ENCODE results near the gene PRAC1.

The PRAC1 gene

DNA sequence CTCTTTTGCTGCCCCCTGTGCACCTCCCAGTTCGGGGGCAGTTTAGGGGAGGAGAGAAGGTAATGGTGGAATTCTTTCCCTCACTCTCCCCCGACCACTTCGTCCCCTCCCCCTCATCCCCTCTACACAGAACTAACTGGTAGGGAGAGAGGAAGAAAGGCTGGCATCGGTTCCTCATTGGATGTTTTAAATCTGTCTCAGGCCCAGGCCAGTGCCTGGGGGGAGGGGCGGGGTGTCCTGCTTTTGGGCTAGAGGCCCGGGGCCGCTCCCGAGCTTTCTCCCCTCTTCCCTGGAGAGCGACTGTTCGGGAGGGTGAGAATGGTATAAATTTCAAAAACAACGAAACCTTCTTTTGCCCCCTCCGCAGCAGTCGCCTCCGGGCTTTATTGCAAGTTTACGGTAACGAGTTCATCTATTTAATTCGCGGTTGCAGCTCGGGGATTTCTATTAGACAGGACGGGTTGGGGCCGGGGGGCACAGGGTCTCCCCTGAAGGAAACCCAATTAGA is 651 bp upstream of the PRAC1 start, which contains the start of gene PRAC2:
Gene PRAC2, plus strand, starts transcription at position 271 of the 508 bp plus-strand sequence. CDS start 1,226 bp downstream, outside the sequence.
- TF ChIP-seq ZFP30 (CRISPR knock-in tag; IDR thresholded peaks at IDR 0.05) (no peak), SNAI2 (CRISPR knock-in tag; IDR thresholded peaks at IDR 0.05) (no peak), ZNF565 (CRISPR knock-in tag; conservative IDR thresholded peaks at IDR 0.05; ENCODE audit: low read depth) (no peak), ZNF70 (CRISPR knock-in tag; IDR thresholded peaks at IDR 0.05) (no peak), ARNTL (CRISPR knock-in tag; IDR thresholded peaks at IDR 0.05; ENCODE audit: borderline replicate concordance, low read depth) (no peak), BACH2 (CRISPR knock-in tag; IDR thresholded peaks at IDR 0.05; ENCODE audit: borderline replicate concordance) (no peak), ZNF8 (CRISPR knock-in tag; IDR thresholded peaks at IDR 0.05) (no peak), ZC3H10 (CRISPR knock-in tag; IDR thresholded peaks at IDR 0.05) (no peak), ZFP3 (CRISPR knock-in tag; IDR thresholded peaks at IDR 0.05) (no peak), ISL1 (CRISPR knock-in tag; IDR thresholded peaks at IDR 0.05) (no peak)
- TF ChIP-seq, protein P1, sequence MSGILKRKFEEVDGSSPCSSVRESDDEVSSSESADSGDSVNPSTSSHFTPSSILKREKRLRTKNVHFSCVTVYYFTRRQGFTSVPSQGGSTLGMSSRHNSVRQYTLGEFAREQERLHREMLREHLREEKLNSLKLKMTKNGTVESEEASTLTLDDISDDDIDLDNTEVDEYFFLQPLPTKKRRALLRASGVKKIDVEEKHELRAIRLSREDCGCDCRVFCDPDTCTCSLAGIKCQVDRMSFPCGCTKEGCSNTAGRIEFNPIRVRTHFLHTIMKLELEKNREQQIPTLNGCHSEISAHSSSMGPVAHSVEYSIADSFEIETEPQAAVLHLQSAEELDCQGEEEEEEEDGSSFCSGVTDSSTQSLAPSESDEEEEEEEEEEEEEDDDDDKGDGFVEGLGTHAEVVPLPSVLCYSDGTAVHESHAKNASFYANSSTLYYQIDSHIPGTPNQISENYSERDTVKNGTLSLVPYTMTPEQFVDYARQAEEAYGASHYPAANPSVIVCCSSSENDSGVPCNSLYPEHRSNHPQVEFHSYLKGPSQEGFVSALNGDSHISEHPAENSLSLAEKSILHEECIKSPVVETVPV (CRISPR knock-in tag; IDR thresholded peaks at IDR 0.05): no peak
- TF ChIP-seq, protein P2, sequence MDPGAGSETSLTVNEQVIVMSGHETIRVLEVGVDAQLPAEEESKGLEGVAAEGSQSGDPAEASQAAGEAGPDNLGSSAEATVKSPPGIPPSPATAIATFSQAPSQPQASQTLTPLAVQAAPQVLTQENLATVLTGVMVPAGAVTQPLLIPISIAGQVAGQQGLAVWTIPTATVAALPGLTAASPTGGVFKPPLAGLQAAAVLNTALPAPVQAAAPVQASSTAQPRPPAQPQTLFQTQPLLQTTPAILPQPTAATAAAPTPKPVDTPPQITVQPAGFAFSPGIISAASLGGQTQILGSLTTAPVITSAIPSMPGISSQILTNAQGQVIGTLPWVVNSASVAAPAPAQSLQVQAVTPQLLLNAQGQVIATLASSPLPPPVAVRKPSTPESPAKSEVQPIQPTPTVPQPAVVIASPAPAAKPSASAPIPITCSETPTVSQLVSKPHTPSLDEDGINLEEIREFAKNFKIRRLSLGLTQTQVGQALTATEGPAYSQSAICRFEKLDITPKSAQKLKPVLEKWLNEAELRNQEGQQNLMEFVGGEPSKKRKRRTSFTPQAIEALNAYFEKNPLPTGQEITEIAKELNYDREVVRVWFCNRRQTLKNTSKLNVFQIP (CRISPR knock-in tag; IDR thresholded peaks at IDR 0.05; ENCODE audit: borderline replicate concordance, low read depth): no peak
- no peak for ATAC-seq

DNA sequence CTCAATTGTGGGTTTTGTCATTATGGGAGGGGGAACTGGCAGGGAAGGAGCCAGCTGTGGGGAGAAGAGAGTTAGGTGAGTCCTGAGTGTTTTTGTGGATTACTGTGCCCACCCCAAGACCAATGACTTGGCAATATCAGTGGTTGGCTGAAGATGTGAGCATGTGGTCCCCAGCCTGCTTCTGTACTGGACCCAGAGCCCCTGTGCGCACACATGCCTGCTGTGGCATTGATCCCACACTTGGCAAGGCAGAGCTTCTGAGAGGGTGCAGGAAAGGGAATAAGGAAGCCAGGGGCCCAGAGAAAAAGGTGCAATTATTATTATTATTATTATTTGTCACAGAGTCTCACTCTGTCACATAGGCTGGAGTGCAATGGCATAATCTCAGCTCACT is 1.3 kb downstream of the PRAC1 start:
- no peak for ATAC-seq
- TF ChIP-seq ESRRG (CRISPR knock-in tag; IDR thresholded peaks at IDR 0.05) (no peak), ISL1 (CRISPR knock-in tag; IDR thresholded peaks at IDR 0.05) (no peak), ZC3H10 (CRISPR knock-in tag; IDR thresholded peaks at IDR 0.05) (no peak), TCF4 (CRISPR knock-in tag; IDR thresholded peaks at IDR 0.05; ENCODE audit: borderline replicate concordance) (no peak), ARNTL (CRISPR knock-in tag; IDR thresholded peaks at IDR 0.05; ENCODE audit: borderline replicate concordance, low read depth) (no peak), ZNF565 (CRISPR knock-in tag; conservative IDR thresholded peaks at IDR 0.05; ENCODE audit: low read depth) (no peak), ZFP30 (CRISPR knock-in tag; IDR thresholded peaks at IDR 0.05) (no peak), RARB (CRISPR knock-in tag; IDR thresholded peaks at IDR 0.05) (no peak), OSR1 (CRISPR knock-in tag; IDR thresholded peaks at IDR 0.05) (no peak)
- TF ChIP-seq, protein P3, sequence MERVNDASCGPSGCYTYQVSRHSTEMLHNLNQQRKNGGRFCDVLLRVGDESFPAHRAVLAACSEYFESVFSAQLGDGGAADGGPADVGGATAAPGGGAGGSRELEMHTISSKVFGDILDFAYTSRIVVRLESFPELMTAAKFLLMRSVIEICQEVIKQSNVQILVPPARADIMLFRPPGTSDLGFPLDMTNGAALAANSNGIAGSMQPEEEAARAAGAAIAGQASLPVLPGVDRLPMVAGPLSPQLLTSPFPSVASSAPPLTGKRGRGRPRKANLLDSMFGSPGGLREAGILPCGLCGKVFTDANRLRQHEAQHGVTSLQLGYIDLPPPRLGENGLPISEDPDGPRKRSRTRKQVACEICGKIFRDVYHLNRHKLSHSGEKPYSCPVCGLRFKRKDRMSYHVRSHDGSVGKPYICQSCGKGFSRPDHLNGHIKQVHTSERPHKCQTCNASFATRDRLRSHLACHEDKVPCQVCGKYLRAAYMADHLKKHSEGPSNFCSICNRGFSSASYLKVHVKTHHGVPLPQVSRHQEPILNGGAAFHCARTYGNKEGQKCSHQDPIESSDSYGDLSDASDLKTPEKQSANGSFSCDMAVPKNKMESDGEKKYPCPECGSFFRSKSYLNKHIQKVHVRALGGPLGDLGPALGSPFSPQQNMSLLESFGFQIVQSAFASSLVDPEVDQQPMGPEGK (CRISPR knock-in tag; IDR thresholded peaks at IDR 0.05; ENCODE audit: borderline replicate concordance): no peak
- TF ChIP-seq, protein P2 (CRISPR knock-in tag; IDR thresholded peaks at IDR 0.05; ENCODE audit: borderline replicate concordance, low read depth): no peak
- TF ChIP-seq, protein P4, sequence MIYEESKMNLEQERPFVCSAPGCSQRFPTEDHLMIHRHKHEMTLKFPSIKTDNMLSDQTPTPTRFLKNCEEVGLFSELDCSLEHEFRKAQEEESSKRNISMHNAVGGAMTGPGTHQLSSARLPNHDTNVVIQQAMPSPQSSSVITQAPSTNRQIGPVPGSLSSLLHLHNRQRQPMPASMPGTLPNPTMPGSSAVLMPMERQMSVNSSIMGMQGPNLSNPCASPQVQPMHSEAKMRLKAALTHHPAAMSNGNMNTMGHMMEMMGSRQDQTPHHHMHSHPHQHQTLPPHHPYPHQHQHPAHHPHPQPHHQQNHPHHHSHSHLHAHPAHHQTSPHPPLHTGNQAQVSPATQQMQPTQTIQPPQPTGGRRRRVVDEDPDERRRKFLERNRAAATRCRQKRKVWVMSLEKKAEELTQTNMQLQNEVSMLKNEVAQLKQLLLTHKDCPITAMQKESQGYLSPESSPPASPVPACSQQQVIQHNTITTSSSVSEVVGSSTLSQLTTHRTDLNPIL (CRISPR knock-in tag; IDR thresholded peaks at IDR 0.05; ENCODE audit: low read depth): no peak
- TF ChIP-seq, protein P1 (CRISPR knock-in tag; IDR thresholded peaks at IDR 0.05): no peak

DNA sequence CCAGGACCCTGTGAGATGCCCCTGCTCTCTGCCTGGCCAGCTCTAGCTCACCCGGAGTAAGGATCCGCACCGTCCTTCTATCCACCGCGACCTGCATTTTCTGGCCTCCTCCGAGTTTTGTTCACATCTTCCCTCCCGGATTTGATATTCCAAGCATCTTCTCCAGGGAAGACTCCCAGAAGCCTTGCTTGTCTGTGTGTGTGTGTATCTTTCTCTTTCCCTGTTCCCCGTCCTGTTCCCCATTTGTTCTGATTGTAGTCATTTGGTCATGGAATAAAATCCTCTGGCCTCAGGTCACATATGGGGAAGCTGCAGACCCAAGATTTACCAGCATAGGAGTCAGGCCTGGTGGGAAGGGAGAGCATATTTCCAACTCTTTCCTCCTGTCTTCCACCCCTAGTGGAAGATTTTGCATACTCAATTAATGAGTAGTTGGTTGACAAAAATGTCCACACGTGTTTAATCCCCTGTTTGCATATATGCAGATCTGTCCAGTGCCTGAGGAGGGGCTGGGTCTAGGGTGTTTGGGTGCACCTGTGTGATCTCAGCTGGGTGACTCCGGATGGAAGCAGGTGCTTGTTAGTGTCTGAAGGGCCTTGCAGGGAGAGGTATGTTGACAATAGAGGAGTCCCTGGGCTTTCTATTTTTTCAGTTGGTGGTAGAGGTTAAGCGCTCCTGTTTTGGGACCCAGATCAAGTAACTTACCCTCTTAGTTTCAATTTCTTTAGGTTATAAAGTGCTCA is 1.9 kb downstream of the PRAC1 start:
- ATAC-seq: no peak
- TF ChIP-seq, protein P4 (CRISPR knock-in tag; IDR thresholded peaks at IDR 0.05; ENCODE audit: low read depth): no peak
- TF ChIP-seq, protein P5, sequence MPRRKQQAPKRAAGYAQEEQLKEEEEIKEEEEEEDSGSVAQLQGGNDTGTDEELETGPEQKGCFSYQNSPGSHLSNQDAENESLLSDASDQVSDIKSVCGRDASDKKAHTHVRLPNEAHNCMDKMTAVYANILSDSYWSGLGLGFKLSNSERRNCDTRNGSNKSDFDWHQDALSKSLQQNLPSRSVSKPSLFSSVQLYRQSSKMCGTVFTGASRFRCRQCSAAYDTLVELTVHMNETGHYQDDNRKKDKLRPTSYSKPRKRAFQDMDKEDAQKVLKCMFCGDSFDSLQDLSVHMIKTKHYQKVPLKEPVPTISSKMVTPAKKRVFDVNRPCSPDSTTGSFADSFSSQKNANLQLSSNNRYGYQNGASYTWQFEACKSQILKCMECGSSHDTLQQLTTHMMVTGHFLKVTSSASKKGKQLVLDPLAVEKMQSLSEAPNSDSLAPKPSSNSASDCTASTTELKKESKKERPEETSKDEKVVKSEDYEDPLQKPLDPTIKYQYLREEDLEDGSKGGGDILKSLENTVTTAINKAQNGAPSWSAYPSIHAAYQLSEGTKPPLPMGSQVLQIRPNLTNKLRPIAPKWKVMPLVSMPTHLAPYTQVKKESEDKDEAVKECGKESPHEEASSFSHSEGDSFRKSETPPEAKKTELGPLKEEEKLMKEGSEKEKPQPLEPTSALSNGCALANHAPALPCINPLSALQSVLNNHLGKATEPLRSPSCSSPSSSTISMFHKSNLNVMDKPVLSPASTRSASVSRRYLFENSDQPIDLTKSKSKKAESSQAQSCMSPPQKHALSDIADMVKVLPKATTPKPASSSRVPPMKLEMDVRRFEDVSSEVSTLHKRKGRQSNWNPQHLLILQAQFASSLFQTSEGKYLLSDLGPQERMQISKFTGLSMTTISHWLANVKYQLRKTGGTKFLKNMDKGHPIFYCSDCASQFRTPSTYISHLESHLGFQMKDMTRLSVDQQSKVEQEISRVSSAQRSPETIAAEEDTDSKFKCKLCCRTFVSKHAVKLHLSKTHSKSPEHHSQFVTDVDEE (CRISPR knock-in tag; IDR thresholded peaks at IDR 0.05): no peak
- TF ChIP-seq ZFP30 (CRISPR knock-in tag; IDR thresholded peaks at IDR 0.05) (no peak), ZFP3 (CRISPR knock-in tag; IDR thresholded peaks at IDR 0.05) (no peak), PPARA (CRISPR knock-in tag; IDR thresholded peaks at IDR 0.05; ENCODE audit: borderline replicate concordance) (no peak), ZNF8 (CRISPR knock-in tag; IDR thresholded peaks at IDR 0.05) (no peak)

All from SK-N-SH treated with all-trans-retinoic acid at 6 μM for 48 hours (cell line).